ENCODE results near the gene MINDY1. TPM values are rescaled to one million over a fixed set of nuclear protein-coding genes. Genes with fewer than 3 reads are reported as not detected.

The MINDY1 gene
- polyA plus RNA-seq, 3 donors: 11.5 to 25.0 (median 13.2) TPM

DNA sequence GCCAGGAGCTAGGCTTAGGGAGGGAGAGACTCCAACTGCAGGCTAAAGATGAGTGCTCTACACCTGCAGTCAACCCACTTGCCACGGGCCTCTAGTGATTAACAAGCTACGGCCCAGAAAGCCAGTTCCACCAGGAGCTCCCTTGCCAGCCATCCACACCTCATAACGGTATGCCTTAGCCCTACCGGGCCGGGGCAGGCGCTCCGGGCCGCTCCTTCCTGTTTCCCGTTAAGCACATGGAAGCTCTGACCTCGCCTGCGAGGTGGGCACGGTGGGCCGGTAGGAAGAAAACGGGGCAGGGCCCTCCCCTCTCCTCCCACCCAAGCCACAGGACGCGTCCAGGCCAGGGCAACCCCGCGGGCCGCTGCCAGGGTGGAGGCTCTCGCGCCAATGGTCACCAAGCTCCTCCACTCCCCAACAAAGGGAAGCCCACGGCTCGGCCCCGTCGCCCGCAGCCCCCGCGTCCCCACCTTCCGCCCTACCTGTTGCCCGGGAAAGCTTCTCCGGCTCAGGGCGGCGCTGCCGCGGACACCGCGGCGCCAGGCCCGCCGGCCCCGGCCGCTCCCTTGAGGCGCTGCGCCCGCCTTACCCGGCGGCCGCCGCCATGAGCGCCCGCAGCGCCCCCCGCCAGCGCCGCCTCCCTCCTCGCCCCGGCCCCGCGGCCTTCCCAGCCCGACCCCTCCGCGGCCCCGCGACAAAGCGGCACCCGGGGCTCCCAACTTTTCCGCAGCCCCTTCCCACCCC, 32.7 kb downstream of the MINDY1 start:
- Mint-ChIP-seq H3K4me1 (peaks cover 82% of the 10 kb centered on the region), H3K27ac (peak overlapping the region; percentile 57 to 91 (median 77)), H3K27me3 (ENCODE audit: low read depth in 3 of 3) (no peaks in the 10 kb centered on the region), H3K4me3 (peak overlapping the region; percentile 86 to 90), H3K9me3 (no peaks in the 10 kb centered on the region), H3K36me3 (peaks cover 4 to 8% of the 10 kb centered on the region in 2 donors)
- H3K27ac ChIP-seq (ENCODE audit: low read depth in 1 of 2, low read length in 2 of 2): peak overlapping the region; percentile 68 to 84
- H3K9me3 ChIP-seq (replicated peaks in 1 of 2; ENCODE audit: control insufficient read depth in 1 of 2, insufficient read depth in 1 of 2, low read length in 2 of 2): no peaks in the 10 kb centered on the region
- WGBS (ENCODE audit: insufficient coverage): under 1% methylated on average over 64 of the region's 67 CpGs
- peak overlapping the region; percentile 52 to 92 (median 88) for H3K4me3 ChIP-seq (replicated peaks in 1 of 3; ENCODE audit: low read depth in 2 of 3, low read length in 3 of 3)
- peak in 2 of 3 donors; percentile 35 to 40 for DNase-seq
- H3K9ac ChIP-seq (ENCODE audit: insufficient read depth, low read length, poor library complexity, severe bottlenecking): peak overlapping the region; percentile 83
- peaks cover 75 to 84% of the 10 kb centered on the region in 2 donors for H3K4me1 ChIP-seq (ENCODE audit: control insufficient read depth in 1 of 2, insufficient read depth in 2 of 2, low read length in 2 of 2)
- H3K27me3 ChIP-seq (ENCODE audit: control insufficient read depth in 2 of 2, insufficient read depth in 2 of 2, low read length in 2 of 2): no peaks in the 10 kb centered on the region
- TF ChIP-seq, protein P1, sequence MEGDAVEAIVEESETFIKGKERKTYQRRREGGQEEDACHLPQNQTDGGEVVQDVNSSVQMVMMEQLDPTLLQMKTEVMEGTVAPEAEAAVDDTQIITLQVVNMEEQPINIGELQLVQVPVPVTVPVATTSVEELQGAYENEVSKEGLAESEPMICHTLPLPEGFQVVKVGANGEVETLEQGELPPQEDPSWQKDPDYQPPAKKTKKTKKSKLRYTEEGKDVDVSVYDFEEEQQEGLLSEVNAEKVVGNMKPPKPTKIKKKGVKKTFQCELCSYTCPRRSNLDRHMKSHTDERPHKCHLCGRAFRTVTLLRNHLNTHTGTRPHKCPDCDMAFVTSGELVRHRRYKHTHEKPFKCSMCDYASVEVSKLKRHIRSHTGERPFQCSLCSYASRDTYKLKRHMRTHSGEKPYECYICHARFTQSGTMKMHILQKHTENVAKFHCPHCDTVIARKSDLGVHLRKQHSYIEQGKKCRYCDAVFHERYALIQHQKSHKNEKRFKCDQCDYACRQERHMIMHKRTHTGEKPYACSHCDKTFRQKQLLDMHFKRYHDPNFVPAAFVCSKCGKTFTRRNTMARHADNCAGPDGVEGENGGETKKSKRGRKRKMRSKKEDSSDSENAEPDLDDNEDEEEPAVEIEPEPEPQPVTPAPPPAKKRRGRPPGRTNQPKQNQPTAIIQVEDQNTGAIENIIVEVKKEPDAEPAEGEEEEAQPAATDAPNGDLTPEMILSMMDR (IDR thresholded peaks at IDR 0.05): no peak
- intact Hi-C loops (cut with micrococcal nuclease): loop anchor here (5.0 to 10.0 kb wide), 3 partner anchors 33 to 209 kb away; partner anchors contain the start of genes CTSS (in 1 of the 2), MINDY1 (in 1 of the 2), PRUNE1 (in 1 of the 2) and SETDB1 (in 1 of the 2)
- peaks cover under 1 to 6% of the 10 kb centered on the region in 2 donors for H3K36me3 ChIP-seq (replicated peaks in 1 of 2; ENCODE audit: control insufficient read depth in 1 of 2, insufficient read depth in 2 of 2, low read length in 2 of 2)
- peak overlapping the region; percentile 98 for H3K4me2 ChIP-seq (replicated peaks; ENCODE audit: extremely low read depth, low read length, poor library complexity, severe bottlenecking)
- H2AFZ ChIP-seq (ENCODE audit: insufficient read depth, low read depth, low read length, poor library complexity, severe bottlenecking): peak overlapping the region; percentile 75
- peaks cover 75% of the 10 kb centered on the region for H3K79me2 ChIP-seq (ENCODE audit: insufficient read depth, low read length)
- peaks cover 48% of the 10 kb centered on the region for H4K20me1 ChIP-seq (ENCODE audit: insufficient read depth, low read length)

DNA sequence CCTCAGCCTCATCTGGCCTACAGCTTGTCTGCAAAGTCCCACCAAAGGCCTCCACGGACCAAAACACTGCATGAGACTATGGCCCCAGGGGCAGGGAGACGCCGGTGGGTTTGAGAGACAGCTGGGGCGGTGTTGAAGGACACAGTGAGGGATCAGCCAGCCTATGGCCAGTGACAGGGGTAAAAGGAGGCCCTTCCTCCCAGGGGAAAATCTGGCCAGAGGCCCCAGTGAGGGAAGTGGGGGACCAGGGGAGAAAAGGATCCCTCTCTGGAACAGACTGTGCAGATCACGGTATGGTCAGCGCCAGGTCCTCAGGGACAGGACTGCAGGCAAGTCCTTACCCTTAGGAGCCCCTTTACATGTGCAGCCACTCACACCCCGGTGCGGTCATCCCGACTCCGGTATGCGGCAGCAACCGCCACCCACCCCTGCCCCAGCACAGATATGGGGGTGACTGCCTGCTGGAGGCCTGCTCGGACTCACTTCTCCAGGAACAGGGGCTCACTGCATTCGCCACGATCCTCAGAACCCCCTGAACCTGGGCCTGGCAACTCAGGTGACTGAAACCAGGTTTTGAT, 33.4 kb downstream of the MINDY1 start:
- Histone ChIP-seq H4K20me1 (ENCODE audit: insufficient read depth, low read length) (peaks cover 55% of the 10 kb centered on the region), H3K9me3 (replicated peaks in 1 of 2; ENCODE audit: control insufficient read depth in 1 of 2, insufficient read depth in 1 of 2, low read length in 2 of 2) (no peaks in the 10 kb centered on the region), H3K36me3 (replicated peaks in 1 of 2; ENCODE audit: control insufficient read depth in 1 of 2, insufficient read depth in 2 of 2, low read length in 2 of 2) (peaks cover 7 to 13% of the 10 kb centered on the region in 2 donors), H3K27ac (ENCODE audit: low read depth in 1 of 2, low read length in 2 of 2) (peak overlapping the region; percentile 68 to 84), H2AFZ (ENCODE audit: insufficient read depth, low read depth, low read length, poor library complexity, severe bottlenecking) (peak overlapping the region; percentile 75), H3K4me2 (replicated peaks; ENCODE audit: extremely low read depth, low read length, poor library complexity, severe bottlenecking) (peak overlapping the region; percentile 98), H3K79me2 (ENCODE audit: insufficient read depth, low read length) (peaks cover 80% of the 10 kb centered on the region), H3K4me1 (ENCODE audit: control insufficient read depth in 1 of 2, insufficient read depth in 2 of 2, low read length in 2 of 2) (peaks cover 68 to 78% of the 10 kb centered on the region in 2 donors), H3K4me3 (replicated peaks in 1 of 3; ENCODE audit: low read depth in 2 of 3, low read length in 3 of 3) (peak overlapping the region; percentile 52 to 92 (median 88)), H3K9ac (ENCODE audit: insufficient read depth, low read length, poor library complexity, severe bottlenecking) (peak overlapping the region; percentile 83), H3K27me3 (ENCODE audit: control insufficient read depth in 2 of 2, insufficient read depth in 2 of 2, low read length in 2 of 2) (no peaks in the 10 kb centered on the region)
- DNase-seq: no peak
- peaks cover 10 to 15% of the 10 kb centered on the region in 2 donors for H3K36me3 Mint-ChIP-seq
- peak overlapping the region; percentile 62 to 91 (median 86) for H3K27ac Mint-ChIP-seq
- TF ChIP-seq, protein P1 (IDR thresholded peaks at IDR 0.05): no peak
- no peaks in the 10 kb centered on the region for H3K27me3 Mint-ChIP-seq (ENCODE audit: low read depth in 3 of 3)
- H3K4me1 Mint-ChIP-seq: peaks cover 75% of the 10 kb centered on the region
- intact Hi-C loops (cut with micrococcal nuclease): loop anchor here (5.0 to 10.0 kb wide), 3 partner anchors 34 to 209 kb away; partner anchors contain the start of genes CTSS (in 1 of the 2), MINDY1 (in 1 of the 2), PRUNE1 (in 1 of the 2) and SETDB1 (in 1 of the 2)
- 39% methylated on average over 8 of the region's 15 CpGs for WGBS (ENCODE audit: insufficient coverage)
- H3K9me3 Mint-ChIP-seq: no peaks in the 10 kb centered on the region
- H3K4me3 Mint-ChIP-seq: peak overlapping the region; percentile 86 to 90
